ENCODE results near the gene UNC5C. TPM values are rescaled to one million over a fixed set of nuclear protein-coding genes. Genes with fewer than 3 reads are reported as not detected.

Gene UNC5C
- total and polyA plus RNA-seq, 2 of the 4 experiments (the other 2 are of a cell fraction) = under 0.01 TPM

DNA sequence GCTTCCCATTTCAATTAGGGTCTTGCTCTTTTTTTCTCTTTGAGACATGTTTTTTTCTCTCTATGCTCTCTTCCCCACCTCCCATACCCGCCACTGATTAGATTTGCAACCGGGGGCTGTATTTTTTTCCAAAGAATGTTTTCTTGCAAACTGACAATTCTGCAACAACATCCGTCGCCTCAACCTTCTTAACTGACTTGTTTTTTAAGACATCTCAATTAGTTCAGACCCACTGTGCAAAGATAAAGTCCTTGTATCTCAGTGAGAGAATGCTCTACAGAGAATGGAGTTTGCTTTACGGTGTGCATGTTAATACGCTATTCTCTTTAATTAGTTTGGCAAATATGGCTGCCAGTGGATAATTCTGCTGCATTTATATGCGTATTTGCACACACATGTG is 126.3 kb downstream of the UNC5C start:
- in situ Hi-C loops (cut with MboI; ENCODE audit: low sequenced_read_pairs) (no loop called here), dilution Hi-C loops (cut with HindIII; ENCODE audit: low sequenced_read_pairs, unreplicated experiment) (no loop called here), intact Hi-C loops (cut with micrococcal nuclease) (no loop called here)
- Histone ChIP-seq H3K36me3 (ENCODE audit: control insufficient read depth, insufficient read depth, low read length) (no peaks in the 10 kb centered on the region), H3K9ac (ENCODE audit: low read depth, low read length) (no peak overlapping the region), H2BK15ac (ENCODE audit: low read depth, low read length) (no peak overlapping the region), H4K8ac (ENCODE audit: low read depth in 2 of 2, low read length in 2 of 2) (no peak overlapping the region), H2AK5ac (ENCODE audit: low read depth, low read length) (no peak overlapping the region), H3K23ac (ENCODE audit: low read depth, low read length) (no peak overlapping the region), H3K4me1 (ENCODE audit: control insufficient read depth, insufficient read depth, low read length) (no peaks in the 10 kb centered on the region), H2BK5ac (ENCODE audit: low read depth, low read length, poor library complexity, severe bottlenecking) (no peak overlapping the region), H2BK20ac (ENCODE audit: low read depth, low read length) (no peak overlapping the region), H3K79me1 (ENCODE audit: low read depth in 1 of 2, low read length in 2 of 2) (no peaks in the 10 kb centered on the region), H4K20me1 (ENCODE audit: insufficient read depth, low read length) (no peaks in the 10 kb centered on the region), H2BK120ac (ENCODE audit: low read depth, low read length) (no peak overlapping the region), H4K91ac (ENCODE audit: insufficient read depth, low read depth, low read length) (no peak overlapping the region), H3K18ac (ENCODE audit: low read depth, low read length) (no peak overlapping the region), H3K14ac (replicated peaks; ENCODE audit: low read depth, low read length) (no peak overlapping the region), H3K56ac (ENCODE audit: extremely low read depth, insufficient read depth, low read length) (no peak overlapping the region), H3K4ac (ENCODE audit: low read depth, low read length) (no peak overlapping the region), H2AFZ (replicated peaks; ENCODE audit: low read length, poor library complexity) (no peak overlapping the region), H3K27me3 (ENCODE audit: control insufficient read depth, insufficient read depth, low read length) (no peaks in the 10 kb centered on the region), H4K5ac (ENCODE audit: low read depth, low read length) (no peak overlapping the region), H3K9me1 (ENCODE audit: insufficient read depth, low read length) (no peaks in the 10 kb centered on the region), H3K9me3 (ENCODE audit: control insufficient read depth, insufficient read depth, low read length) (no peaks in the 10 kb centered on the region), H3K4me3 (ENCODE audit: insufficient read depth, low read depth, low read length) (no peak overlapping the region), H2AK9ac (replicated peaks; ENCODE audit: low read depth, low read length, poor library complexity) (no peak overlapping the region), H3K27ac (ENCODE audit: insufficient read depth, low read length) (no peak overlapping the region), H3K4me2 (ENCODE audit: low read depth, low read length) (no peak overlapping the region)
- ChIA-PET POLR2A (ENCODE audit: unreplicated experiment) (no interaction called here), CTCF (no interaction called here)
- DNase-seq (no peak), ATAC-seq (ENCODE audit: low read depth) (no peak)
- no TSS peak for BruUV-seq (replicated peaks)
- no CpG with 5 or more reads among the region's 7 CpGs for WGBS, 2 experiments (ENCODE audit: extremely low coverage in 2 of 2, insufficient read length in 1 of 2)
- TF ChIP-seq NFE2L2 (IDR thresholded peaks at IDR 0.05; ENCODE audit: low read depth, low read length) = no peak
- TF ChIP-seq MAZ (IDR thresholded peaks at IDR 0.05; ENCODE audit: borderline replicate concordance, low read depth, low read length) = no peak
- TF ChIP-seq FOS (IDR thresholded peaks at IDR 0.05; ENCODE audit: low read depth, low read length) = no peak
- no peak for TF ChIP-seq MAFK (IDR thresholded peaks at IDR 0.05; ENCODE audit: low read depth, low read length)
- TF ChIP-seq CEBPB (IDR thresholded peaks at IDR 0.05; ENCODE audit: low read depth, low read length) = no peak
- TF ChIP-seq SMC3 (IDR thresholded peaks at IDR 0.05; ENCODE audit: low read depth, low read length) = no peak
- no peak for TF ChIP-seq RCOR1 (IDR thresholded peaks at IDR 0.05; ENCODE audit: insufficient replicate concordance, low read length)
- no peak for TF ChIP-seq BHLHE40 (IDR thresholded peaks at IDR 0.05; ENCODE audit: low read depth, low read length)
- TF ChIP-seq MXI1 (IDR thresholded peaks at IDR 0.05; ENCODE audit: borderline replicate concordance, low read depth, low read length) = no peak
- TF ChIP-seq RFX5 (IDR thresholded peaks at IDR 0.05; ENCODE audit: low read depth, low read length) = no peak
- TF ChIP-seq, protein P1, sequence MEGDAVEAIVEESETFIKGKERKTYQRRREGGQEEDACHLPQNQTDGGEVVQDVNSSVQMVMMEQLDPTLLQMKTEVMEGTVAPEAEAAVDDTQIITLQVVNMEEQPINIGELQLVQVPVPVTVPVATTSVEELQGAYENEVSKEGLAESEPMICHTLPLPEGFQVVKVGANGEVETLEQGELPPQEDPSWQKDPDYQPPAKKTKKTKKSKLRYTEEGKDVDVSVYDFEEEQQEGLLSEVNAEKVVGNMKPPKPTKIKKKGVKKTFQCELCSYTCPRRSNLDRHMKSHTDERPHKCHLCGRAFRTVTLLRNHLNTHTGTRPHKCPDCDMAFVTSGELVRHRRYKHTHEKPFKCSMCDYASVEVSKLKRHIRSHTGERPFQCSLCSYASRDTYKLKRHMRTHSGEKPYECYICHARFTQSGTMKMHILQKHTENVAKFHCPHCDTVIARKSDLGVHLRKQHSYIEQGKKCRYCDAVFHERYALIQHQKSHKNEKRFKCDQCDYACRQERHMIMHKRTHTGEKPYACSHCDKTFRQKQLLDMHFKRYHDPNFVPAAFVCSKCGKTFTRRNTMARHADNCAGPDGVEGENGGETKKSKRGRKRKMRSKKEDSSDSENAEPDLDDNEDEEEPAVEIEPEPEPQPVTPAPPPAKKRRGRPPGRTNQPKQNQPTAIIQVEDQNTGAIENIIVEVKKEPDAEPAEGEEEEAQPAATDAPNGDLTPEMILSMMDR (conservative IDR thresholded peaks at IDR 0.05; ENCODE audit: low read depth, low read length) = no peak
